ENCODE measurements around the gene LRRC74B.

The LRRC74B gene

DNA sequence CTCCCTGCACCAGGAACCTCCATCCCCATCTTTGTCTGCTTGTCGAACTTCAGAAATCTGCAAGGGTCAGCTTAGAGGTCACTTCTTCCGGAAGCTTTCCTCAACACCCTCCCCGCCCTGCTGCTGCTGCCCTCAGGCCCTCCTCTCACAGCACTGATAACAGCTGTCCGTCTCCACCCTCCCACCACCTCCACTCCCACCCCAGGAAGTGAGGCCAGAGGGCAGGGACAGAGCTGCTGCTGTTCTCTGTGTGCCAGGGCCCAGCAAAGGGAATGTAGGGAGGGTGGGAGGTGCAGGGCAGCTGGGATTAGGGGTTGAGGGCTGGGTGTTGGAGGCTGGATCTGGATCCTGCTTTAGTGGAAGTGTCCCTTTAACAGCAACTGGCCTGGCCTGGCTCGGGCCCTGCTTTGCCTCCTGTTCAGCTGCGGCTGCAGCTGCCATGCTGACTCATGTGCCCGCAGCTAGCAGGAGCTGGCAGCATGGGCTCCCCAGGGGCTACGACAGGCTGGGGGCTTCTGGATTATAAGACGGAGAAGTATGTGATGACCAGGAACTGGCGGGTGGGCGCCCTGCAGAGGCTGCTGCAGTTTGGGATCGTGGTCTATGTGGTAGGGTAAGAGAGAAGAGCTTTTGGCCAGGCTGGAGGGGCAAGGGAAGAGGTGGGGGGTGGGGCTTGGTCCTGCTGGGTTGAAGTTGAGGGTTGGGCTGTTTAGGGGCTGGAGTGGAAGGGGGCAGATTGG lies 30.9 kb upstream of the LRRC74B start, which contains the start of gene P2RX6:
Gene P2RX6, plus strand, starts transcription at position 440 of the 740 bp plus-strand sequence. Its CDS starts 10 bp downstream, at position 450.
- DNase-seq: peak; percentile 81

GRCh38 chr22:21015466-21016006 lies 30.2 kb upstream of the LRRC74B start:
- DNase-seq: no peak

- no peak for DNase-seq
Measured at GRCh38 chr22:21016644-21017420, 28.9 kb upstream of the LRRC74B start.

- DNase-seq: no peak
Measured at GRCh38 chr22:21018314-21018713, 27.4 kb upstream of the LRRC74B start.

DNA sequence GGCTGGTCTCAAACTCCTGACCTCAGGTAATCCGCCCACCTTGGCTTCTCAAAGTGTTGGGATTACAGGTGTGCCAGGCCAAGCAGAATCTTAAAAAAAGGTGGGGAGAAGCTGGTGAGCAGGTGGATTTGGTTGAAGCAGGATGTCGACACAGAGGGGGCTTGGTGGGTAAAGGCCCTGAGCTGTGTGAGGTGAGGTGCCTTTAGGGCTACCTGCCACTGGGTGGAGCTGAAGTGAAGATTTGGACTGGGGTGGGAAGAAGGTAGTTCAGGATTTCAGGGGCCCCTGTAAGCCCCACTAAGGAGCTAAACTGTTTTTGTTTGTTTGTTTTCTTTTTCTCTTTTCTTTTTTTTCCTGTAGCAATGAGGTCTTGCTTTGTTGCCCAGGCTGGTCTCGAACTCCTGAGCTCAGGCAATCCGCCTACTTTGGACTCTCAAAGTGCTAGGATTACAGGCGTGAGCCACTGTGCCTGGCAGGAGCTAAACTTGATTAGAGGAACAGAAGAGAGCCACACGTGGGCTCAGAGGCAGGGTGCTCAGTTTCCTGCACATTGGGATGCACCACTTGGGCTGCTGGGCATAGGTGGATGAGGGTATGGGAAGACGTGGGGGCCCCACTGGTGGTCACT lies 24.8 kb upstream of the LRRC74B start:
- DNase-seq: no peak

DNA sequence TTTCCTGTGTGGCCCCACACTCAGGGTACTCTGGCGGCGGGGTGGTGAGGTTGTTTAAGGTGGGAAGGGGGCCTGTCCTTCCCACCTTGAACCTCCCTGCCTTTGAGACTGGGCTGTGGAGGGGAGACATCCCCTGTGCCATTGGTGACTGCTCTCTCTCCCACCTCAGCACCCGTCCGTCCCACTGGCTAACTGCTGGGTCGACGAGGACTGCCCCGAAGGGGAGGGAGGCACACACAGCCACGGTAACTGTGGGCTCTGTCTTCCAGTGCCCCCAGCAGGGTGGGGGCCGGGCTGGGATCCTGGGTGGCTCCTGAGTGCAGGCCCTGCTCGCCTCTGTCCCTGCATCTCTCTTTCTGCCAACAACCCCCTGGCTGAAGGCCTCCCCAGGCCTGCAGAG lies 23.2 kb upstream of the LRRC74B start:
- DNase-seq: no peak

DNA sequence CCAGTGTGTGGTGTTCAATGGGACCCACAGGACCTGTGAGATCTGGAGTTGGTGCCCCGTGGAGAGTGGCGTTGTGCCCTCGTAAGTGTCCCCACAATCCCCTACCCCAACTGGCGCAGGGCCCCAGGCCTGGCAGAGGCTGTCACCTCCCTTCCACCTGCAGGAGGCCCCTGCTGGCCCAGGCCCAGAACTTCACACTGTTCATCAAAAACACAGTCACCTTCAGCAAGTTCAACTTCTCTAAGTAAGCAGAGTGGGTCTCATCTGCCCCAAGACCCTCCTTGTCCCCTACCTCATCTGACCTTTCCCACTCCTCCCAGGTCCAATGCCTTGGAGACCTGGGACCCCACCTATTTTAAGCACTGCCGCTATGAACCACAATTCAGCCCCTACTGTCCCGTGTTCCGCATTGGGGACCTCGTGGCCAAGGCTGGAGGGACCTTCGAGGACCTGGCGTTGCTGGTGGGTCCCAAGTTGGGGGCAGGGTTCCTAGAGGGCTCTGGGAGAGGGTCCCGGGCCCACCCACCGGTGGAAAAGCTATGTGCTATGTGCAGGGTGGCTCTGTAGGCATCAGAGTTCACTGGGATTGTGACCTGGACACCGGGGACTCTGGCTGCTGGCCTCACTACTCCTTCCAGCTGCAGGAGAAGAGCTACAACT lies 22.7 kb upstream of the LRRC74B start:
- no peak for DNase-seq

DNA sequence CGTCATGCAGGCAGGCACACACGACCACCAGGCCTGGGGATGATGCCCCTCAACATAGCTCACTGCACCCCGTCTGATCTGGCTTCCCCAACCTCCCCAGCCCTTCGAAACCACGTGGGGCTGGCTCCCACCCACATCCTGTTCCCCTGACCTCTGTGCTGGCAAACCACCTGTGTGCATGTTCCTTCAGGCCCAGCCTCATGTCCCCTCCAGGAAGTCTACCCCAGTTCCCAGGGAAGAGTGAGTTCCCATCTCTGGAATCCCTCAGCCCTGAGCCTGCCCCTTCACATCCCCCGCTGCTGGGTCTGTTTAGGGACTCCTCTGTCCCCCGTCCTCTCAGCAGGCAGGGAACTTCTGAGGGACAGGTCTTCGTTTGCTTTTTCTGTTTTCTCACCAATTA lies 20.5 kb upstream of the LRRC74B start:
- no peak for DNase-seq

DNA sequence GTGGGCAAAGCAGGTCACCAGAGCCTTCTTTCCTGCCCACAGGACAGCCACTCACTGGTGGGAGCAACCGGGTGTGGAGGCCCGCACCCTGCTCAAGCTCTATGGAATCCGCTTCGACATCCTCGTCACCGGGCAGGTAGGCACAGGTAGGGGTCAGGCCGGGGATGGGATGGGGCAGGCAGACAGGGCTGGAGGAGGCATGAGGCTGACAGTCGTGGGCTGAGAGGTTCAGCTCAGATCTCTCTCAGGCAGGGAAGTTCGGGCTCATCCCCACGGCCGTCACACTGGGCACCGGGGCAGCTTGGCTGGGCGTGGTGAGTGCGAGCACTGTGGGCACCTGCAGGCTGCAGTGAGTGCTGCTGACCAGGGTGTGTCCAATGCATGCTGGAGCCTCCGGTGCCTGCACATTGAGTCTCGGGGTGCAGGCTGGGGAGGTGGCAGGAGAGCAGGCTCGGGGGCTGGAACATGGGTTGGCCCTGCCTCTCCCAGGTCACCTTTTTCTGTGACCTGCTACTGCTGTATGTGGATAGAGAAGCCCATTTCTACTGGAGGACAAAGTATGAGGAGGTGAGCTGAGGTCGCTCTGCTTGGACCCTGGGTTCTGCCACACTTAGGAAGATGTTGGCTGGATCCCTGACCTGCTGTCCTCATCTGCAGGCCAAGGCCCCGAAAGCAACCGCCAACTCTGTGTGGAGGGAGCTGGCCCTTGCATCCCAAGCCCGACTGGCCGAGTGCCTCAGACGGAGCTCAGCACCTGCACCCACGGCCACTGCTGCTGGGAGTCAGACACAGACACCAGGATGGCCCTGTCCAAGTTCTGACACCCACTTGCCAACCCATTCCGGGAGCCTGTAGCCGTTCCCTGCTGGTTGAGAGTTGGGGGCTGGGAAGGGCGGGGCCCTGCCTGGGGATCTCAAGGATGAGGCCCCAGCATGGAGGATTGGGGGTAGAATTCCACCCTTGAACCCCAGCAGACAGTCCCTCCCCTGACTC lies 19.7 kb upstream of the LRRC74B start:
- no peak for DNase-seq

DNA sequence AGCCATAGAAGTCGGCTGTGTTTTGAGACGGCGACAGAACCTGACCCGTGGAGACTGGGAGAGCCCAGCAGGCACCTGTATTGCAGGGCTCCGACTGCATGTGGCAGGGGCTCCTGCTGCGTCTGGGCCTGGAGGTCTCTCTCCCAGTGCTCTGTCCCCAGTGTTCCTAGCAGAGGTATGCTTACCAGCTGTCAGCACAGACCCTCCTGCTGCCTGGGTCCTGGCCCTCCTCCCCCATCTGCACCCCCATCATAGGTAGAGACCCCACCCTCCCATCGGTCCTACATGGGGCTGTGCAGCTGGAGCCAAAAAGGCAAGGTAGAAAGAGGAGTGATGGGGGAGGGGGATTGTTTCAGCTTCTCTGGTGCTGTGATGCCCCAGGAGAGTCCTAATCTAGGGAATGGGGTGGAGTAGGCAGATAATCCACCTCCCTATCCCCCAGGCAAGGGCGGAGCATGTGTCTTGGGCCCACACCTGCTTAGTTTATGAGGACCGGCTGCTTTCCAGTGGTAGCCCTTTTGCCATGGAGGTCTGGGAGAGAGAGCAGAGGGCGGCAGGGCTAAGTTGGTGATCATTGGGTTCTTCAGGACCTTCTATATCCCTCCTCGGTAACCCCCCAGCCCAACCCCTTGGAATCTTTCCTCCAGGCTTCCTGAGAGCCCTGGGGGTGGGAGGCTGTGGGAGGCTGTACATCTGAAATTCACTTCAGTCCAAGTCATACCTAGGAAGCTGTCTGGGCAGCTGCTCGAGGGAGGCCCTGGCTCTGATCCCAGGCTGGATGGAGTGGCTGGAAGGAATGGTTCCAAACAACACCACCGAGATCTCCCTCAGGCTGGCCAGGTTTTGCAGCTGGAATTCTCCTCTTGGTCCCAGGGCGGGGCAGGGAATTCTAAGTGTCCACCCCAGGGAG lies 18.7 kb upstream of the LRRC74B start:
- peak; percentile 75 for DNase-seq

DNA sequence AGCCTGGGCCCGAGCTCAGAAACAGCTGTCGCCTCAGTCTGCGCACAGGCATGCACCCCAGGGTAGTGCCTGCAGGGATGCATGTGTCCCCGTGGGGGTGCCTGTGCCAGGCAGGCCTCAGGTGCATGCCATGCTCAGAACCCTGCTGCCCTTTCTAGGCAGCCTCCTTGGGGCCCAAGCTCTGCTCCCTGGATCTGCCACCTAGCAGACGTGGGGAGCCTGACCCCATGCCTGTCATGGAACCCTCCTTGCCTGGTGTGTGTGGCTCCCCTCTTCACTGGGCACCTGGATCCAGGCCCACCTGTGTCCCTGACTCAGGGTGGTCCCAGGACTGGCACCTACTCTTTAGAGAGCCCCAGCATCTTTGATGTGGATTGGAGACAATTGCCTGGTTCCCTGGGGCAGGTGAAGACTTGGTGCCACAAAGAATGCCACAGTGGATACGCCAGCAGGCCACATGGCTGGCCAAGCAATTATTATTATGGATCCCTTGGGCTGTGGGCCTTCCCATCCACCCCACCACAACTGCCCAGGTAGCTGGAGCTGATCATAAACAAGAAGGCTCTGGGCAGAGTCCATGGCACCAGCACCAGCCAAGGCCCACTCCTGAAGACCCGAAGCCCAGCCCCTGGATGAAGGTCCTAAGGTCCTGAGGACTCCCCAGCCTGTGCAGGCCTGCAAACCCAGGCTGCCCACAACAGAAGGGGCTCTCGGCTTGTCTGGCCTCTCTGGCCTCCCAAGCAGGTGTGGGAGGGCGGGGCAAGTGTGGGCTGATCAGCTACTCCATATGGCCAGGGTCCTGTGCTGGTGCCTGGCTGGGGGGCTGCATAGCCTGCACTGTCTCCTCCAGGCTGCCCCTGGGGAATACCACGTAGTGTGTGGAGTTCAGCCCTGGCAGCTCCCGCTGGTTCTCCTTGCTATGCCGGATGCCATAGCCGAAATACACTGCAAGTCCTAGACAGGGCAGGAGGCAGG lies 17.2 kb upstream of the LRRC74B start:
- no peak for DNase-seq

GRCh38 chr22:21029486-21030025 lies 16.2 kb upstream of the LRRC74B start:
- no peak for DNase-seq

GRCh38 chr22:21030032-21030431 lies 15.7 kb upstream of the LRRC74B start:
- DNase-seq: no peak

DNA sequence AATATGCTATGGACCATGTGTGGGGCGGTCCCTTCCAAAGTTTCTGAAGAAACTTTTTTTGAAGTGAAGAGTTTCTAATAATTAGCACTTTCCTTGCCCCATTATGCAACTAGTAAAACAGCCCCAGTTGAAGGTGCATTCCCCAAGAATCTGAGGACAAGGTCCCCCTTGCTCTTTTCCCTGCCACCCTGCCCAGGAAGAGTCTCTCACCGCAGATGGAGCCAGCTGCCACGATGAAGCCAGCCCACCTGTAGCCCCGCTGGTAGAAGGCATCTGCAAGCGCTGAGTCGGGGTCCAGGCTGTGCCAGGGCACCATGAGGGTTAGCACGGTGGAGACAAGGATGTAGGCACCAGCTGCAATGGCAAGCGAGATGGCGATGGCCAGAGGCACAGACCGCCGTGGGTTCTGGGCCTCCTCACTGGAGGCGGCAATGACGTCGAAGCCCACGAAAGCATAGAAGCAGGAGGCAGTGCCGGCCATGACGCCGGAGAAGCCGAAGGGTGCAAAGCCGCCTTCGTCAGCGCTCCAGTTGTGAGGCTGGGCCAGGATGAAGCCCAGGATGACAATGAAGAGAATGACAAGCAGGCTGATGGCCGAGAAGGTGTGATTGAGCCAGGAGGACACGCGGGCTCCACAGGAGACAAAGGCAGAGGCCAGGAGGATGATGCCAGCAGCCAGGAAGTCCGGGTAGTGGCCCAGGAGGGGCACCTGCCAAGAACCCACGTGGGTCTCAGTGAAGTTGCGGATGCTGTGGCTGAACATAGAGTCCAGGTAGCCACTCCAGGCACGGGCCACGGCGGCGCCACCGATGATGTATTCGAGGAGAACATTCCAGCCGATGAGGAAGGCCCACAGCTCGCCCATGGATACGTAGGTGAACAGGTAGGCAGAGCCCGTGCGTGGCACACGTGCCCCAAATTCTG lies 14.9 kb upstream of the LRRC74B start:
- DNase-seq: no peak

DNA sequence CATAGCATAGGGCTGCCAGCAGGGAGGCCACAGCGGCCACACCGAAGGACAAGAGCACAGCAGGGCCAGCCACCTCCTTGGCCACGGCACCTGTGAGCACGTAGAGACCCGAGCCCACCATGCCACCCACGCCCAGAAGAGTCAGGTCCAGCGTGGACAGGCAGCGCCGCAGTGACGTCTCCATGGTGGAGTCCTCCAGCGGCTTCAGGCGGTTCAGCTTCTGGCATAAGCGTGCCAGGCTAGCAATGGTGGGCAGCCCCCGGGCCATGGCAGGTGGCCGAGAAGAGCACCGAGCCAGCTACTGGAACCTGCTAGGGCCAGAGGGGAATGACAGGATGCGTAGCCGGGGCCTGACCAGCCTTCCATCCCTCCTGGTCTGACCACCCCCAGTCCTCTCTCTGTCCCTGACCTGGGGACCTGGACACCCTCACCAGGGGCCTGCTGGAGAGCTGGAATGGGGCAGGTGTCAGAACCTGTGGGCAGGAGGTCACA lies 14.2 kb upstream of the LRRC74B start:
- no peak for DNase-seq

GRCh38 chr22:21032037-21032867 lies 13.5 kb upstream of the LRRC74B start, which contains the start of gene SLC7A4:
SLC7A4 (minus strand) TSS chr22:21032561; CDS start chr22:21031812, 749 bp downstream.
- no peak for DNase-seq
